ENCODE results near the gene TJP1. TPM values are rescaled to one million over a fixed set of nuclear protein-coding genes. Genes with fewer than 3 reads are reported as not detected.
"Not testable (repeated sequence)": the region's sequence is repeated elsewhere in the genome, so short reads cannot be mapped to it uniquely, and the experiment has no call there.

Gene TJP1
- total RNA-seq, 2 donors from 2014 or later, result 131 to 145 TPM

GRCh38 chr15:29731865-29732264, 90.4 kb downstream of the TJP1 start:
- no peaks in the 10 kb centered on the region for H3K4me1 ChIP-seq (ENCODE audit: control insufficient read depth, insufficient read depth, low read length)
- Mint-ChIP-seq H3K4me3 (no peak overlapping the region), H3K27ac (no peak overlapping the region), H3K27me3 (ENCODE audit: insufficient read depth) (no peaks in the 10 kb centered on the region), H3K36me3 (ENCODE audit: low read depth) (peaks cover 87% of the 10 kb centered on the region), H3K4me1 (no peaks in the 10 kb centered on the region), H3K9me3 (no peaks in the 10 kb centered on the region)
- H3K4me3 ChIP-seq (ENCODE audit: low read length), result no peak overlapping the region
- no peaks in the 10 kb centered on the region for H3K9me3 ChIP-seq (ENCODE audit: control insufficient read depth, low read length)
- 97 to 100% methylated on average over 1 to 3 of the region's 3 CpGs for WGBS, 2 experiments (ENCODE audit: insufficient coverage in 1 of 2, insufficient read length in 1 of 2)
- H3K9ac ChIP-seq (ENCODE audit: extremely low read depth, low read length, poor library complexity, severe bottlenecking), result no peak overlapping the region
- DNase-seq, result no peak
- no peak overlapping the region for H3K27ac ChIP-seq (ENCODE audit: low read depth, low read length)
- TF ChIP-seq CTCF (conservative IDR thresholded peaks at IDR 0.05), result no peak
- H3K36me3 ChIP-seq (ENCODE audit: control insufficient read depth, insufficient read depth, low read length), result peaks cover 91% of the 10 kb centered on the region
- no peaks in the 10 kb centered on the region for H3K27me3 ChIP-seq (ENCODE audit: control insufficient read depth, insufficient read depth, low read length, poor library complexity, severe bottlenecking)

DNA sequence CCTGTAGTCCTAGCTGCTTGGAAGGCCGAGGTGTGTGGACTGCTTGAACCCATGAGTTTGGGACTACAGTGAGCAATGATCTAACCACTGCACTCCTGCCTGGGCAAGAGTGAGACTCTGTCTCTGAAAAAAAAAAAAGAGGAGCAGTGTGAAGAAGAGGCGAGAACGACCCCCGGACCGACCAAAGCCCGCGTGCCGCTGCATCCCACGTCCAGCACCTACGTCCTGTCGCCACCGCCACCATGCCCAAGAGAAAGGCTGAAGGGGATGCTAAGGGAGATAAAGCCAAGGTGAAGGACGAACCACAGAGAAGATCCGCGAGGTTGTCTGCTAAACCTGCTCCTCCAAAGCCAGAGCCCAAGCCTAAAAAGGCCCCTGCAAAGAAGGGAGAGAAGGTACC, 91.8 kb downstream of the TJP1 start:
- peaks cover 91% of the 10 kb centered on the region for H3K36me3 ChIP-seq (ENCODE audit: control insufficient read depth, insufficient read depth, low read length)
- H3K9me3 Mint-ChIP-seq; H3K27me3 Mint-ChIP-seq (ENCODE audit: insufficient read depth); H3K27ac Mint-ChIP-seq; H3K4me3 Mint-ChIP-seq; H3K4me1 Mint-ChIP-seq; H3K9me3 ChIP-seq (ENCODE audit: control insufficient read depth, low read length); DNase-seq; H3K27ac ChIP-seq (ENCODE audit: low read depth, low read length); H3K9ac ChIP-seq (ENCODE audit: extremely low read depth, low read length, poor library complexity, severe bottlenecking); H3K27me3 ChIP-seq (ENCODE audit: control insufficient read depth, insufficient read depth, low read length, poor library complexity, severe bottlenecking); H3K4me1 ChIP-seq (ENCODE audit: control insufficient read depth, insufficient read depth, low read length); H3K4me3 ChIP-seq (ENCODE audit: low read length): not testable (repeated sequence)
- WGBS, 2 experiments (ENCODE audit: insufficient coverage in 1 of 2, insufficient read length in 1 of 2), result 96 to 98% methylated on average over 9 to 12 of the region's 15 CpGs
- peaks cover 89% of the 10 kb centered on the region for H3K36me3 Mint-ChIP-seq (ENCODE audit: low read depth)

DNA sequence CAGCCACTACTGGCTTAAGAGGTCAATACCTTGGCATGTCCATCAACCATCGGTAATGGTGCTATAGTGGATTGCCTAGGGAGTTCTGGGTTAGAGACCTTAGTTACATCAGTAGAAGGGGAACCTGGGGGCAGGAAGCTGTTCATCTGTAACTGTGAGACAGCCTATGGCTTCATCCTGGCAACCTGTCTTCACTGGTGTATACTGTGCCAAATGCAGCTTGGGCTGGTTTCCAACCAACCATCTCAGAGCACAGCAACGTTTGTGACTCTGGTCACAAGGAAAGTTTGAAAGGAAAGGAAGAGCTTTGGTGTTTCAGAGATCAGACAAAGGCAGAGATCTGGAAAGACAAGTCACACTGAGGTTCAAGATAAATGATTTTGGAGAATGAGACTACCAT, 93.8 kb downstream of the TJP1 start:
- Mint-ChIP-seq H3K9me3 (peaks cover 16% of the 10 kb centered on the region), H3K4me3 (no peak overlapping the region), H3K27me3 (ENCODE audit: insufficient read depth) (no peaks in the 10 kb centered on the region), H3K27ac (no peak overlapping the region), H3K4me1 (peaks cover 7% of the 10 kb centered on the region), H3K36me3 (ENCODE audit: low read depth) (peaks cover 95% of the 10 kb centered on the region)
- WGBS, 2 experiments (ENCODE audit: insufficient coverage in 1 of 2, insufficient read length in 1 of 2), result 91 to 93% methylated on average over 2 of the region's 2 CpGs
- H3K36me3 ChIP-seq (ENCODE audit: control insufficient read depth, insufficient read depth, low read length), result peaks cover 93% of the 10 kb centered on the region
- H3K27ac ChIP-seq (ENCODE audit: low read depth, low read length), result no peak overlapping the region
- no peaks in the 10 kb centered on the region for H3K27me3 ChIP-seq (ENCODE audit: control insufficient read depth, insufficient read depth, low read length, poor library complexity, severe bottlenecking)
- DNase-seq, result no peak
- no peaks in the 10 kb centered on the region for H3K4me1 ChIP-seq (ENCODE audit: control insufficient read depth, insufficient read depth, low read length)
- no peak overlapping the region for H3K4me3 ChIP-seq (ENCODE audit: low read length)
- TF ChIP-seq CTCF (conservative IDR thresholded peaks at IDR 0.05), result no peak
- peaks cover 19% of the 10 kb centered on the region for H3K9me3 ChIP-seq (ENCODE audit: control insufficient read depth, low read length)
- H3K9ac ChIP-seq (ENCODE audit: extremely low read depth, low read length, poor library complexity, severe bottlenecking), result no peak overlapping the region

GRCh38 chr15:29727871-29728270, 94.4 kb downstream of the TJP1 start:
- no peaks in the 10 kb centered on the region for H3K27me3 ChIP-seq (ENCODE audit: control insufficient read depth, insufficient read depth, low read length, poor library complexity, severe bottlenecking)
- no peak for TF ChIP-seq CTCF (conservative IDR thresholded peaks at IDR 0.05)
- Mint-ChIP-seq H3K27me3 (ENCODE audit: insufficient read depth) (no peaks in the 10 kb centered on the region), H3K9me3 (peaks cover 21% of the 10 kb centered on the region), H3K36me3 (ENCODE audit: low read depth) (peaks cover 96% of the 10 kb centered on the region), H3K4me3 (no peak overlapping the region), H3K27ac (no peak overlapping the region), H3K4me1 (peaks cover 7% of the 10 kb centered on the region)
- H3K9me3 ChIP-seq (ENCODE audit: control insufficient read depth, low read length), result peaks cover 25% of the 10 kb centered on the region
- H3K27ac ChIP-seq (ENCODE audit: low read depth, low read length), result no peak overlapping the region
- DNase-seq, result no peak
- no peak overlapping the region for H3K9ac ChIP-seq (ENCODE audit: extremely low read depth, low read length, poor library complexity, severe bottlenecking)
- 92 to 97% methylated on average over 2 to 5 of the region's 5 CpGs for WGBS, 2 experiments (ENCODE audit: insufficient coverage in 1 of 2, insufficient read length in 1 of 2)
- no peaks in the 10 kb centered on the region for H3K4me1 ChIP-seq (ENCODE audit: control insufficient read depth, insufficient read depth, low read length)
- H3K4me3 ChIP-seq (ENCODE audit: low read length), result no peak overlapping the region
- H3K36me3 ChIP-seq (ENCODE audit: control insufficient read depth, insufficient read depth, low read length), result peaks cover 93% of the 10 kb centered on the region
